Loucy (cell line): ENCODE results near the gene MYT1.

Source experiments
- CTCF ChIP-seq: fragments of 200-600 bp; sonication (generic); conservative IDR thresholded peaks from 2 replicates; pipeline ENCODE4 v1.5.1; 2014; ENCODE audit warnings: mild to moderate bottlenecking, antibody characterized with exemption, low read length
- EZH2phosphoT487 ChIP-seq: fragments of 200-600 bp; IDR thresholded peaks from 2 replicates; pipeline ENCODE4 v1.6.1; 2018; ENCODE audit warnings: antibody characterized with exemption, mild to moderate bottlenecking, moderate library complexity, borderline replicate concordance

- TF ChIP-seq CTCF, result no peak
- no peak for TF ChIP-seq EZH2phosphoT487
Measured at GRCh38 chr20:64253443-64253842, 89.2 kb downstream of the MYT1 start.
